ENCODE measurements around the gene RIC8A. TPM values are rescaled to one million over a fixed set of nuclear protein-coding genes. Genes with fewer than 3 reads are reported as not detected.

RIC8A gene
- polyA plus RNA-seq, 1 donor from 2014 or later = 128 TPM

- no peaks in the 10 kb centered on the region for H3K9me3 ChIP-seq (ENCODE audit: low read length)
- no peaks in the 10 kb centered on the region for H4K20me1 ChIP-seq (ENCODE audit: insufficient read depth)
- no peaks in the 10 kb centered on the region for H3F3A ChIP-seq (ENCODE audit: insufficient read depth, low read length, poor library complexity, severe bottlenecking)
- no peak overlapping the region for H2AFZ ChIP-seq (ENCODE audit: low read depth, low read length)
- no peaks in the 10 kb centered on the region for H3K9me2 ChIP-seq (ENCODE audit: insufficient read depth, low read length)
- H3K4me2 ChIP-seq (ENCODE audit: low read length) = no peak overlapping the region
- TF ChIP-seq RAD21 (conservative IDR thresholded peaks at IDR 0.05) = no peak
- no peak for TF ChIP-seq EZH2 (IDR thresholded peaks at IDR 0.05; ENCODE audit: borderline replicate concordance, insufficient read depth, low read length, poor library complexity, severe bottlenecking)
- no peak for TF ChIP-seq TAF1 (IDR thresholded peaks at IDR 0.05; ENCODE audit: low read depth)
- no peak for TF ChIP-seq SMC3 (conservative IDR thresholded peaks at IDR 0.05; ENCODE audit: poor library complexity)
- TF ChIP-seq EP300 (conservative IDR thresholded peaks at IDR 0.05; ENCODE audit: poor library complexity, severe bottlenecking) = no peak
- no peak for TF ChIP-seq MXI1 (conservative IDR thresholded peaks at IDR 0.05; ENCODE audit: poor library complexity, severe bottlenecking)
- TF ChIP-seq POLR2AphosphoS5 (IDR thresholded peaks at IDR 0.05) = no peak
- no peak for TF ChIP-seq REST (IDR thresholded peaks at IDR 0.05; ENCODE audit: borderline replicate concordance)
- H3K27ac ChIP-seq (ENCODE audit: low read length) = no peak overlapping the region
- H3K36me3 ChIP-seq (ENCODE audit: insufficient read depth, low read length) = peaks cover 5% of the 10 kb centered on the region
- peaks cover 7% of the 10 kb centered on the region for H3K79me2 ChIP-seq (replicated peaks; ENCODE audit: insufficient read depth, low read length)
- H3K9ac ChIP-seq (ENCODE audit: low read length) = no peak overlapping the region
- no peaks in the 10 kb centered on the region for H3K27me3 ChIP-seq (ENCODE audit: insufficient read depth, low read depth, low read length)
- no peak overlapping the region for H3K4me3 ChIP-seq (ENCODE audit: low read length)
These were observed 36.9 kb downstream of the RIC8A start for GRCh38 chr11:244376-244775.

- H2AFZ ChIP-seq (ENCODE audit: low read depth, low read length) = no peak overlapping the region
- TF ChIP-seq EP300 (conservative IDR thresholded peaks at IDR 0.05; ENCODE audit: poor library complexity, severe bottlenecking) (no peak), CTCF (IDR thresholded peaks at IDR 0.05; ENCODE audit: poor library complexity, severe bottlenecking) (no peak), REST (IDR thresholded peaks at IDR 0.05; ENCODE audit: borderline replicate concordance) (no peak), SMC3 (conservative IDR thresholded peaks at IDR 0.05; ENCODE audit: poor library complexity) (no peak), TAF1 (IDR thresholded peaks at IDR 0.05; ENCODE audit: low read depth) (no peak), EZH2 (IDR thresholded peaks at IDR 0.05; ENCODE audit: borderline replicate concordance, insufficient read depth, low read length, poor library complexity, severe bottlenecking) (no peak), POLR2AphosphoS5 (IDR thresholded peaks at IDR 0.05) (no peak), MXI1 (conservative IDR thresholded peaks at IDR 0.05; ENCODE audit: poor library complexity, severe bottlenecking) (no peak), RAD21 (conservative IDR thresholded peaks at IDR 0.05) (no peak)
- no peak overlapping the region for H3K4me2 ChIP-seq (ENCODE audit: low read length)
- no peak overlapping the region for H3K27ac ChIP-seq (ENCODE audit: low read length)
- H3F3A ChIP-seq (ENCODE audit: insufficient read depth, low read length, poor library complexity, severe bottlenecking) = no peaks in the 10 kb centered on the region
- H4K20me1 ChIP-seq (ENCODE audit: insufficient read depth) = no peaks in the 10 kb centered on the region
- no peaks in the 10 kb centered on the region for H3K79me2 ChIP-seq (replicated peaks; ENCODE audit: insufficient read depth, low read length)
- no peaks in the 10 kb centered on the region for H3K27me3 ChIP-seq (ENCODE audit: insufficient read depth, low read depth, low read length)
- no peaks in the 10 kb centered on the region for H3K36me3 ChIP-seq (ENCODE audit: insufficient read depth, low read length)
- no peak overlapping the region for H3K9ac ChIP-seq (ENCODE audit: low read length)
- H3K9me3 ChIP-seq (ENCODE audit: low read length) = no peaks in the 10 kb centered on the region
- H3K4me3 ChIP-seq (ENCODE audit: low read length) = no peak overlapping the region
- no peaks in the 10 kb centered on the region for H3K9me2 ChIP-seq (ENCODE audit: insufficient read depth, low read length)
These were observed 41.6 kb downstream of the RIC8A start for GRCh38 chr11:249062-249461.
